ENCODE data around the gene ESPL1. TPM values are rescaled to one million over a fixed set of nuclear protein-coding genes. Genes with fewer than 3 reads are reported as not detected.
"Not testable (repeated sequence)": the region's sequence is repeated elsewhere in the genome, so short reads cannot be mapped to it uniquely, and the experiment has no call there.

The ESPL1 gene
- total RNA-seq, 1 experiment from 2014 or later: 24.6 TPM

GRCh38 chr12:53325511-53326061 is 57.5 kb downstream of the ESPL1 start:
- in situ Hi-C loops (cut with HindIII; ENCODE audit: low pct_unique_long_range_greater_than_20kb, low sequenced_read_pairs): no loop called here
- DNase-seq (ENCODE audit: low read depth): no peak

GRCh38 chr12:53326460-53327185 is 58.5 kb downstream of the ESPL1 start:
- in situ Hi-C loops (cut with HindIII; ENCODE audit: low pct_unique_long_range_greater_than_20kb, low sequenced_read_pairs): no loop called here
- DNase-seq (ENCODE audit: low read depth): no peak

DNA sequence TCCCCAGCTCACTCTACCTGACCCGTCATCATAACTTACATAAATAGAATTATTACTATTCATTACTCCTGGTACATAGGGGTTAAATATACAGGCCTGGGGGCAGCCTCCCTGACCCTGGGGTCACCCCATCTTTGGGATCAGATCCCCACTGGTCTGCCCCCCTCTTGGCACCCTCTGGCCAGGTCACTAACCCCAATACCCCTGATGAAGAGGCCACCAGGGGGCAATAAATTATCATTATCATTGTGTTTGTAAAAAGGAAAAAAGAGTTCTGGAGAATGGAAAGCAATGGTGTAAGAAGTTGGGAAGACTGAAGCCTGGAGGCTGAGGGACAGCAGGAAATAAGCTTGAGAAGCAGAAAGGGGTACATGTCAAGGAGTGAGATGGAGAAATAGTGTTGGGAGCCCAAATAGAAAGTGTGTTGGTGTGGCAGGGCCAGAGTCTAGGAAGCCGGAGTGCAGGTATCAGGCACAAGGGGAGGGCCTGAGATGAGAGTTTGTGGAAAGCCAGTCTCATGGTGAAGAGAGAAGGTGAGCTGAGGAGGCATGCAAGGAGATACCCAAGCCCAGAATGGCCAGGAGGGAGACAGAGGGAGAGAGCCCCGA is 59.4 kb downstream of the ESPL1 start:
- peak; percentile 45 for DNase-seq (ENCODE audit: low read depth)
- in situ Hi-C loops (cut with HindIII; ENCODE audit: low pct_unique_long_range_greater_than_20kb, low sequenced_read_pairs): no loop called here

DNA sequence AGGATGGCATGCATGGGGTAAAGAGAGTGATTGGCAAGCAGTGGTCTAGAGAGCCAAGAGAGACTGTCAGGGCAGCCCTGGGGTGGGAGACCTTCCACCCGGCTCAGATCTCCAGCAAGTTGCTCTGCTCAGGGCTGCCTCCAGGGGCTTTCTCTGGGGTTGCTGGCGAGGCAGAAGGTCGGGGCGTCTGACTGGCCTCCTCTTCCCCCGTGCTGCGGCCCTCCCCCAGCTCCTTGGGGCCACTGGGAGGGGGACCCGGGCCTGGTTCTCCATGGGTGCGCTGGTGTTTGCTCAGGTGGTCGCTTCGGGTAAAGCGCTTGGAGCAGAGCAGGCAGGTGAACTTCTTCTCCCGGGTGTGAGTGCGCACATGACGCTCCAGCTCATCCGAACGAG is 59.9 kb downstream of the ESPL1 start:
- in situ Hi-C loops (cut with HindIII; ENCODE audit: low pct_unique_long_range_greater_than_20kb, low sequenced_read_pairs): no loop called here
- DNase-seq (ENCODE audit: low read depth): no peak

DNA sequence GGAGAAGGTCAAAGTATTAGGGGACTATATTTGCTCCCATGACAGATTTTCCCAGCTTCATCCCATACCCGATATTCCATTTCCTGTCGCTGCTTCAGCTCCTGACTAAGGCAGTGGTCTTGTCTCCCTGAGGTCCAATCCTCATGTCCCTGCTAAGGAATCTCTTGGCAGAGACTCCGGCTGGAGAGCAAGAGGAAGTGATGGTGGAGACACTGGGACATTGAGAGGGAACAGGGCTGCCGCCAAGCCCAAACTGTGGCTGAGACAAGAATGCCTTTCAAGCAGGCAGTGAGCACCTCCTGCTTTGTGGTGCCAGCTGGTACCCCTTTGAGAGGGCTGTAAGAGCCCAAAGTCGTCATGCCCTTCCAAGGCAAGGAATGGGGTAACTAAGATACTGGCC is 62.6 kb downstream of the ESPL1 start:
- in situ Hi-C loops (cut with HindIII; ENCODE audit: low pct_unique_long_range_greater_than_20kb, low sequenced_read_pairs): no loop called here
- no peak for DNase-seq (ENCODE audit: low read depth)

GRCh38 chr12:53332339-53332738 is 64.2 kb downstream of the ESPL1 start:
- in situ Hi-C loops (cut with HindIII; ENCODE audit: low pct_unique_long_range_greater_than_20kb, low sequenced_read_pairs); DNase-seq (ENCODE audit: low read depth): not testable (repeated sequence)

GRCh38 chr12:53332744-53333143 is 64.6 kb downstream of the ESPL1 start:
- in situ Hi-C loops (cut with HindIII; ENCODE audit: low pct_unique_long_range_greater_than_20kb, low sequenced_read_pairs): no loop called here
- DNase-seq (ENCODE audit: low read depth): no peak

DNA sequence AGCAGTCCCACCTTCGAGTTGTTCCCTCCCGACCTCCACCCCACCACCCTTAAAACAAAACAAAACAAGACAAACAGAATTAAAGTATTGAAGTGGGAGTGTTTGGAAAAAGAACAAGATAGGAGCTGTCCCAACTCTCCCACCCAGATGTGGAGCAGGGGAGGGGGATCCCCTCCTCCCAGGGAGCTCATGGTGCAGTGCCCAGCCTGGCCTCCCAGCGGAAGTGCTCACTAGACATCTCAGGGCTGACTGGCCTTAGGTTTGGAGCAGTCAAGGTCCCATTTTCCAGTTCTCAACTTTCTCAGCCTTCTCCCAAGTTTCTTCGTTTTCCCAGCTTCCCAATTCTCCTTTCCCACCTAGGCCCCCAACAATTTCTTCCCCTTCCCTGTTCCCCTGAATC is 65.2 kb downstream of the ESPL1 start:
- DNase-seq (ENCODE audit: low read depth): no peak
- in situ Hi-C loops (cut with HindIII; ENCODE audit: low pct_unique_long_range_greater_than_20kb, low sequenced_read_pairs): no loop called here

DNA sequence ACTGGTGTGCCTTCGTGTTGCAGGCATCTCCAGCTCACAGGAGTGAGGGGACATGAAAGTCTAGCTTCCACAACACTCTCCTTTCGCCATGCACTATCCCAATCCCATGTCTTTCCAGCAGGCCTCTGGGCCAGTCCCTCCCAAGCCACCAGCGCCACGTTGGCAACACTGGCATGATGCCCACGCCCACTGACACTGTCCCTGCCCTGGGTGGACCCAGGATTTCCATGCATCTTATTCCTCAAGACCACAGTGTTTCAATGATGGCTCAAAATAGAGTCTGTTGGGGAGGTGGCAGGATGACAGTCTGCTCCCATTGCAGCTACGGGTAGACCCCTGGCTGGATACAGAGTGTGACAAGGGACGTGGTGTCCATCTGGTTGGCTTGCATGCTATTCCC is 65.7 kb downstream of the ESPL1 start:
- no peak for DNase-seq (ENCODE audit: low read depth)
- in situ Hi-C loops (cut with HindIII; ENCODE audit: low pct_unique_long_range_greater_than_20kb, low sequenced_read_pairs): no loop called here

DNA sequence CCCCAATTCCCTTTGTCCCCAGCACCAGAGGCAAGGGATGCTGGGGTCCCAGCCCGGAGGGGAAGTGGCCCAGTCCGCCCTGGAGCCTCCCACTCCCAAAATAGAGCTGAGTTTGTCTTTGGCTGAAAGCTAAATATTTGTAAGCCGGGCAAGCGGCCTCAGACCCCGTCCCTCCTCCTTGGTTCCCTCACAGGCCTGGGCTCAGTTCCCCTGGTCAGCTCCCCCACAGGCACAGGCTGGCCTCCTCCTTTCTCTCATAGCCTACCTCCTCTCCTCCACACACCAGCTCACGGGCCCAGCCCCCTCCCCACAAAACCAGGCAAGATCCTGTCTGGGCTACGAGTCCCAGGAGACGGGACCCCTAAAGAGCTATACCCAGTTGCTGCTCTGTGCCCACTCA is 66.7 kb downstream of the ESPL1 start:
- DNase-seq (ENCODE audit: low read depth): no peak
- in situ Hi-C loops (cut with HindIII; ENCODE audit: low pct_unique_long_range_greater_than_20kb, low sequenced_read_pairs): no loop called here

- in situ Hi-C loops (cut with HindIII; ENCODE audit: low pct_unique_long_range_greater_than_20kb, low sequenced_read_pairs): no loop called here
- no peak for DNase-seq (ENCODE audit: low read depth)
Measured at GRCh38 chr12:53336181-53336681, 68.1 kb downstream of the ESPL1 start, which contains the start of gene SP7. Gene SP7 (minus strand): TSS chr12:53336354. CDS start chr12:53335646, 708 bp downstream.

- DNase-seq (ENCODE audit: low read depth): no peak
- in situ Hi-C loops (cut with HindIII; ENCODE audit: low pct_unique_long_range_greater_than_20kb, low sequenced_read_pairs): no loop called here
Measured at GRCh38 chr12:53338017-53338416, 69.9 kb downstream of the ESPL1 start.

DNA sequence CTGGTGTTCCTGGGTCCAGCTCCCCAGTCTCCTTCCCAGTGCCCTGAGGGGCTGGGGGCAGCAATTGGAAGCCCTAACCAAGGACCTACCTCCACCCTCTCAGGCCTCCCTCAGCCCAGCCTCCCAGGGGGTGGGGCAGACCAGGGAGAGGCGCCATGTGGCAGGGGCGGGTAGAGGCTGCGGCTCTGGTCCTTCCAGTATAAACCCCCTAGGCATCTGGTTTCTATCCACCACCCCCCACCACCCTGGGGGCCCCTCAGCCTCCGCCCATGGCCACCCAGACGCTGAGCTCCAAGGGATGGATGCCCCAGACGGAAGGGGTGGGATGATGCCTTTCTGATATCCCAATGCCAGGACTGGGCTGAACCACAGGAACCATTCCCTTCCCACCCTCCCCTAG is 70.8 kb downstream of the ESPL1 start:
- DNase-seq (ENCODE audit: low read depth): no peak
- in situ Hi-C loops (cut with HindIII; ENCODE audit: low pct_unique_long_range_greater_than_20kb, low sequenced_read_pairs): no loop called here

- no peak for DNase-seq (ENCODE audit: low read depth)
- in situ Hi-C loops (cut with HindIII; ENCODE audit: low pct_unique_long_range_greater_than_20kb, low sequenced_read_pairs): loop anchor here (10.0 kb wide), 1 partner anchor 84 kb away; the partner anchor contains the start of gene AMHR2
Measured at GRCh38 chr12:53340398-53340797, 72.3 kb downstream of the ESPL1 start.

Other genes starting within 250 kb of the ESPL1 start
- gene TNS2, start 218.2 kb upstream of the ESPL1 start, total RNA-seq (2014; rRNA removed; shearing (Covaris generic); ENCODE audit: low replicate concordance): 5.1 and 5.6 TPM in 2 replicates
- 35.2 and 48.2 TPM in 2 replicates for gene SPRYD3, start 188.9 kb upstream of the ESPL1 start, total RNA-seq (2014; rRNA removed; shearing (Covaris generic); ENCODE audit: low replicate concordance)
- gene IGFBP6, start 170.6 kb upstream of the ESPL1 start, total RNA-seq (2014; rRNA removed; shearing (Covaris generic); ENCODE audit: low replicate concordance): 265 TPM in 2 replicates
- not detected in 2 replicates for gene SOAT2, start 164.8 kb upstream of the ESPL1 start, total RNA-seq (2014; rRNA removed; shearing (Covaris generic); ENCODE audit: low replicate concordance)
- 6.2 and 6.8 TPM in 2 replicates for gene ZNF740, start 87.6 kb upstream of the ESPL1 start, total RNA-seq (2014; rRNA removed; shearing (Covaris generic); ENCODE audit: low replicate concordance)
- gene CSAD, start 87.4 kb upstream of the ESPL1 start, total RNA-seq (2014; rRNA removed; shearing (Covaris generic); ENCODE audit: low replicate concordance): 2.5 and 3.6 TPM in 2 replicates
- gene ITGB7, start 61.0 kb upstream of the ESPL1 start, total RNA-seq (2014; rRNA removed; shearing (Covaris generic); ENCODE audit: low replicate concordance): 26.4 and 38.6 TPM in 2 replicates
- gene RARG, start 36.1 kb upstream of the ESPL1 start, total RNA-seq (2014; rRNA removed; shearing (Covaris generic); ENCODE audit: low replicate concordance): 25.2 and 28.6 TPM in 2 replicates
- gene PFDN5, start 27.2 kb downstream of the ESPL1 start, total RNA-seq (2014; rRNA removed; shearing (Covaris generic); ENCODE audit: low replicate concordance): 537 and 754 TPM in 2 replicates
- gene MYG1, start 31.4 kb downstream of the ESPL1 start, total RNA-seq (2014; rRNA removed; shearing (Covaris generic); ENCODE audit: low replicate concordance): 88.8 and 89.8 TPM in 2 replicates
- 112 and 154 TPM in 2 replicates for gene AAAS, start 53.3 kb downstream of the ESPL1 start, total RNA-seq (2014; rRNA removed; shearing (Covaris generic); ENCODE audit: low replicate concordance)
- gene SP7, start 68.1 kb downstream of the ESPL1 start, total RNA-seq (2014; rRNA removed; shearing (Covaris generic); ENCODE audit: low replicate concordance): not detected in 2 replicates
- gene SP1, start 111.9 kb downstream of the ESPL1 start, total RNA-seq (2014; rRNA removed; shearing (Covaris generic); ENCODE audit: low replicate concordance): 23.3 and 39.3 TPM in 2 replicates
- gene AMHR2, start 155.6 kb downstream of the ESPL1 start, total RNA-seq (2014; rRNA removed; shearing (Covaris generic); ENCODE audit: low replicate concordance): not detected in 2 replicates
- gene PRR13, start 173.4 kb downstream of the ESPL1 start, total RNA-seq (2014; rRNA removed; shearing (Covaris generic); ENCODE audit: low replicate concordance): 151 and 174 TPM in 2 replicates
- 190 and 201 TPM in 2 replicates for gene PCBP2, start 183.8 kb downstream of the ESPL1 start, total RNA-seq (2014; rRNA removed; shearing (Covaris generic); ENCODE audit: low replicate concordance)
- 23.2 and 31.1 TPM in 2 replicates for gene MAP3K12, start 231.2 kb downstream of the ESPL1 start, total RNA-seq (2014; rRNA removed; shearing (Covaris generic); ENCODE audit: low replicate concordance)
- 101 and 110 TPM in 2 replicates for gene TARBP2, start 233.0 kb downstream of the ESPL1 start, total RNA-seq (2014; rRNA removed; shearing (Covaris generic); ENCODE audit: low replicate concordance)
- not detected in 2 replicates for gene NPFF, start 239.2 kb downstream of the ESPL1 start, total RNA-seq (2014; rRNA removed; shearing (Covaris generic); ENCODE audit: low replicate concordance)